RWPE2 (cell line): Measurements from ENCODE around the gene CFAP90.

Experiments used
- ATAC-seq: fragments of 200-7000 bp; cut with Tn5 transposase; 3 replicates; pipeline ENCODE4 v1.9.1; 2021; ENCODE audit warnings: low read depth
- DNase-seq: peaks from one replicate; pipeline ENCODE4 v3.0.0-alpha.2; 2020; ENCODE audit warnings: low spot score
- H3K27ac ChIP-seq: fragments of 450-650 bp; 2 replicates; pipeline ENCODE4 v1.5.1; 2017; ENCODE audit warnings: mild to moderate bottlenecking; ENCODE audit not compliant: poor library complexity, severe bottlenecking
- H3K27me3 ChIP-seq: fragments of 250-450 bp; sonication (Bioruptor Pico); 2 replicates; pipeline ENCODE4 v1.5.1; 2021; ENCODE audit warnings: mild to moderate bottlenecking, moderate library complexity; ENCODE audit not compliant: insufficient read depth, poor library complexity, severe bottlenecking
- H3K36me3 ChIP-seq: fragments of 250-450 bp; sonication (Bioruptor Pico); 2 replicates; pipeline ENCODE4 v1.5.1; 2020; ENCODE audit warnings: low read depth, mild to moderate bottlenecking, moderate library complexity
- H3K4me1 ChIP-seq: fragments of 250-450 bp; sonication (Bioruptor Pico); 2 replicates; pipeline ENCODE4 v1.5.1; 2021; ENCODE audit warnings: mild to moderate bottlenecking, moderate library complexity; ENCODE audit not compliant: insufficient read depth, poor library complexity, severe bottlenecking
- H3K4me3 ChIP-seq: fragments of 250-450 bp; sonication (Bioruptor Pico); 2 replicates; pipeline ENCODE4 v1.5.1; 2021; ENCODE audit warnings: mild to moderate bottlenecking, moderate library complexity; ENCODE audit not compliant: severe bottlenecking
- H3K9me3 ChIP-seq: fragments of 250-450 bp; sonication (Bioruptor Pico); 2 replicates; pipeline ENCODE4 v1.5.1; 2021; ENCODE audit warnings: mild to moderate bottlenecking, moderate library complexity; ENCODE audit not compliant: severe bottlenecking
- CTCF ChIP-seq: fragments of 450-650 bp; IDR thresholded peaks from one replicate; pipeline ENCODE4 v1.5.1; 2017; ENCODE audit warnings: mild to moderate bottlenecking, moderate library complexity; ENCODE audit not compliant: poor library complexity, severe bottlenecking

Gene CFAP90

GRCh38 chr5:7857926-7858632 is 7.1 kb upstream of the CFAP90 start:
- no peaks in the 10 kb centered on the region for H3K4me1 ChIP-seq
- DNase-seq (no peak), ATAC-seq (peak; percentile 44; the same call in 1 of the 3 replicates)
- TF ChIP-seq CTCF: no peak
- peaks cover 47% of the 10 kb centered on the region for H3K36me3 ChIP-seq
- H3K27me3 ChIP-seq: no peaks in the 10 kb centered on the region
- H3K9me3 ChIP-seq: no peaks in the 10 kb centered on the region
- H3K27ac ChIP-seq: no peak overlapping the region
- no peak overlapping the region for H3K4me3 ChIP-seq

GRCh38 chr5:7857361-7857760 is 6.4 kb upstream of the CFAP90 start:
- no peak for TF ChIP-seq CTCF
- no peak overlapping the region for H3K27ac ChIP-seq

GRCh38 chr5:7856855-7857254 is 5.9 kb upstream of the CFAP90 start:
- H3K27me3 ChIP-seq: no peaks in the 10 kb centered on the region
- H3K27ac ChIP-seq: no peak overlapping the region
- peaks cover 35% of the 10 kb centered on the region for H3K36me3 ChIP-seq
- peak; percentile 40; the same call in 2 of the 3 replicates for ATAC-seq
- no peaks in the 10 kb centered on the region for H3K9me3 ChIP-seq
- TF ChIP-seq CTCF: peak; percentile 44
- no peaks in the 10 kb centered on the region for H3K4me1 ChIP-seq
- no peak for DNase-seq
- H3K4me3 ChIP-seq: no peak overlapping the region

More at GRCh38 chr5:7857361-7857760, 6.4 kb upstream of the CFAP90 start:
- no peak overlapping the region for H3K4me3 ChIP-seq
- no peaks in the 10 kb centered on the region for H3K4me1 ChIP-seq
- H3K27me3 ChIP-seq: no peaks in the 10 kb centered on the region
- no peaks in the 10 kb centered on the region for H3K9me3 ChIP-seq
- DNase-seq: no peak
- peak; percentile 14; the same call in 1 of the 3 replicates for ATAC-seq
- H3K36me3 ChIP-seq: peaks cover 40% of the 10 kb centered on the region

- Histone ChIP-seq H3K27ac (no peak overlapping the region), H3K27me3 (no peaks in the 10 kb centered on the region), H3K36me3 (peaks cover 22% of the 10 kb centered on the region), H3K4me1 (no peaks in the 10 kb centered on the region), H3K4me3 (no peak overlapping the region), H3K9me3 (no peaks in the 10 kb centered on the region)
- DNase-seq (no peak), ATAC-seq (no peak)
- TF ChIP-seq CTCF: no peak
Observed at GRCh38 chr5:7855611-7856010, 4.7 kb upstream of the CFAP90 start.

GRCh38 chr5:7852988-7853387 is 2.1 kb upstream of the CFAP90 start:
- Histone ChIP-seq H3K4me1 (no peaks in the 10 kb centered on the region), H3K27me3 (peaks cover 20% of the 10 kb centered on the region), H3K36me3 (no peaks in the 10 kb centered on the region), H3K4me3 (no peak overlapping the region), H3K27ac (no peak overlapping the region), H3K9me3 (no peaks in the 10 kb centered on the region)
- no peak for TF ChIP-seq CTCF
- no peak for ATAC-seq
- DNase-seq: no peak
